ENCODE data around the gene BEST2.

BEST2 gene

DNA sequence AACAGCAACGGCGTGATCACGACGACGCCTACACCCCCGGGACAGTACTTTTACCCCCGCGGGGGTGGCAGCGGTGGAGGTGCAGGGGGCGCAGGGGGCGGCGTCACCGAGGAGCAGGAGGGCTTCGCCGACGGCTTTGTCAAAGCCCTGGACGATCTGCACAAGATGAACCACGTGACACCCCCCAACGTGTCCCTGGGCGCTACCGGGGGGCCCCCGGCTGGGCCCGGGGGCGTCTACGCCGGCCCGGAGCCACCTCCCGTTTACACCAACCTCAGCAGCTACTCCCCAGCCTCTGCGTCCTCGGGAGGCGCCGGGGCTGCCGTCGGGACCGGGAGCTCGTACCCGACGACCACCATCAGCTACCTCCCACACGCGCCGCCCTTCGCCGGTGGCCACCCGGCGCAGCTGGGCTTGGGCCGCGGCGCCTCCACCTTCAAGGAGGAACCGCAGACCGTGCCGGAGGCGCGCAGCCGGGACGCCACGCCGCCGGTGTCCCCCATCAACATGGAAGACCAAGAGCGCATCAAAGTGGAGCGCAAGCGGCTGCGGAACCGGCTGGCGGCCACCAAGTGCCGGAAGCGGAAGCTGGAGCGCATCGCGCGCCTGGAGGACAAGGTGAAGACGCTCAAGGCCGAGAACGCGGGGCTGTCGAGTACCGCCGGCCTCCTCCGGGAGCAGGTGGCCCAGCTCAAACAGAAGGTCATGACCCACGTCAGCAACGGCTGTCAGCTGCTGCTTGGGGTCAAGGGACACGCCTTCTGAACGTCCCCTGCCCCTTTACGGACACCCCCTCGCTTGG lies 40.7 kb downstream of the BEST2 start:
- Histone ChIP-seq H2AFZ (ENCODE audit: low read length) (no peak overlapping the region), H3K27ac (ENCODE audit: low read depth, low read length, poor library complexity, severe bottlenecking) (peak overlapping the region; percentile 87), H3K9me3 (ENCODE audit: low read length) (no peaks in the 10 kb centered on the region), H3K4me2 (ENCODE audit: low read length) (peak overlapping the region; percentile 77), H3K79me2 (ENCODE audit: insufficient read depth, low read length) (no peaks in the 10 kb centered on the region), H3K9ac (ENCODE audit: low read length) (peak overlapping the region; percentile 77), H3K9me2 (ENCODE audit: low read depth, low read length) (no peaks in the 10 kb centered on the region), H3K36me3 (ENCODE audit: insufficient read depth, low read length) (no peaks in the 10 kb centered on the region; the same call in 1 of the 2 replicates), H3K27me3 (ENCODE audit: insufficient read depth, low read length) (no peaks in the 10 kb centered on the region), H3K4me1 (ENCODE audit: insufficient read depth, low read length, severe bottlenecking) (peaks cover 44% of the 10 kb centered on the region), H4K20me1 (ENCODE audit: insufficient read depth, low read length) (no peaks in the 10 kb centered on the region), H3K4me3 (ENCODE audit: low read depth, low read length, poor library complexity, severe bottlenecking) (peak overlapping the region; percentile 76), H3F3A (ENCODE audit: insufficient read depth, low read length) (no peaks in the 10 kb centered on the region)
- TF ChIP-seq EZH2 (IDR thresholded peaks at IDR 0.05; ENCODE audit: borderline replicate concordance, low read length) = no peak
- TF ChIP-seq, protein P1, sequence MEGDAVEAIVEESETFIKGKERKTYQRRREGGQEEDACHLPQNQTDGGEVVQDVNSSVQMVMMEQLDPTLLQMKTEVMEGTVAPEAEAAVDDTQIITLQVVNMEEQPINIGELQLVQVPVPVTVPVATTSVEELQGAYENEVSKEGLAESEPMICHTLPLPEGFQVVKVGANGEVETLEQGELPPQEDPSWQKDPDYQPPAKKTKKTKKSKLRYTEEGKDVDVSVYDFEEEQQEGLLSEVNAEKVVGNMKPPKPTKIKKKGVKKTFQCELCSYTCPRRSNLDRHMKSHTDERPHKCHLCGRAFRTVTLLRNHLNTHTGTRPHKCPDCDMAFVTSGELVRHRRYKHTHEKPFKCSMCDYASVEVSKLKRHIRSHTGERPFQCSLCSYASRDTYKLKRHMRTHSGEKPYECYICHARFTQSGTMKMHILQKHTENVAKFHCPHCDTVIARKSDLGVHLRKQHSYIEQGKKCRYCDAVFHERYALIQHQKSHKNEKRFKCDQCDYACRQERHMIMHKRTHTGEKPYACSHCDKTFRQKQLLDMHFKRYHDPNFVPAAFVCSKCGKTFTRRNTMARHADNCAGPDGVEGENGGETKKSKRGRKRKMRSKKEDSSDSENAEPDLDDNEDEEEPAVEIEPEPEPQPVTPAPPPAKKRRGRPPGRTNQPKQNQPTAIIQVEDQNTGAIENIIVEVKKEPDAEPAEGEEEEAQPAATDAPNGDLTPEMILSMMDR (IDR thresholded peaks at IDR 0.05; ENCODE audit: low read length) = no peak

DNA sequence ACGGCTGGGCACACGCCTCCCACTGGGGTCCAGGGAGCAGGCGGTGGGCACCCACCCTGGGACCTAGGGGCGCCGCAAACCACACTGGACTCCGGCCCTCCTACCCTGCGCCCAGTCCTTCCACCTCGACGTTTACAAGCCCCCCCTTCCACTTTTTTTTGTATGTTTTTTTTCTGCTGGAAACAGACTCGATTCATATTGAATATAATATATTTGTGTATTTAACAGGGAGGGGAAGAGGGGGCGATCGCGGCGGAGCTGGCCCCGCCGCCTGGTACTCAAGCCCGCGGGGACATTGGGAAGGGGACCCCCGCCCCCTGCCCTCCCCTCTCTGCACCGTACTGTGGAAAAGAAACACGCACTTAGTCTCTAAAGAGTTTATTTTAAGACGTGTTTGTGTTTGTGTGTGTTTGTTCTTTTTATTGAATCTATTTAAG lies 41.3 kb downstream of the BEST2 start:
- Histone ChIP-seq H3K4me2 (ENCODE audit: low read length) (peak overlapping the region; percentile 77), H3K9me2 (ENCODE audit: low read depth, low read length) (no peaks in the 10 kb centered on the region), H3K4me1 (ENCODE audit: insufficient read depth, low read length, severe bottlenecking) (peaks cover 44% of the 10 kb centered on the region), H3K36me3 (ENCODE audit: insufficient read depth, low read length) (no peaks in the 10 kb centered on the region; the same call in 1 of the 2 replicates), H3K9me3 (ENCODE audit: low read length) (no peaks in the 10 kb centered on the region), H3K4me3 (ENCODE audit: low read depth, low read length, poor library complexity, severe bottlenecking) (peak overlapping the region; percentile 76), H3K9ac (ENCODE audit: low read length) (peak overlapping the region; percentile 77), H4K20me1 (ENCODE audit: insufficient read depth, low read length) (no peaks in the 10 kb centered on the region), H2AFZ (ENCODE audit: low read length) (no peak overlapping the region), H3F3A (ENCODE audit: insufficient read depth, low read length) (no peaks in the 10 kb centered on the region), H3K27me3 (ENCODE audit: insufficient read depth, low read length) (no peaks in the 10 kb centered on the region), H3K27ac (ENCODE audit: low read depth, low read length, poor library complexity, severe bottlenecking) (peak overlapping the region; percentile 87), H3K79me2 (ENCODE audit: insufficient read depth, low read length) (no peaks in the 10 kb centered on the region)
- TF ChIP-seq, protein P1 (IDR thresholded peaks at IDR 0.05; ENCODE audit: low read length) = no peak
- TF ChIP-seq EZH2 (IDR thresholded peaks at IDR 0.05; ENCODE audit: borderline replicate concordance, low read length) = no peak

DNA sequence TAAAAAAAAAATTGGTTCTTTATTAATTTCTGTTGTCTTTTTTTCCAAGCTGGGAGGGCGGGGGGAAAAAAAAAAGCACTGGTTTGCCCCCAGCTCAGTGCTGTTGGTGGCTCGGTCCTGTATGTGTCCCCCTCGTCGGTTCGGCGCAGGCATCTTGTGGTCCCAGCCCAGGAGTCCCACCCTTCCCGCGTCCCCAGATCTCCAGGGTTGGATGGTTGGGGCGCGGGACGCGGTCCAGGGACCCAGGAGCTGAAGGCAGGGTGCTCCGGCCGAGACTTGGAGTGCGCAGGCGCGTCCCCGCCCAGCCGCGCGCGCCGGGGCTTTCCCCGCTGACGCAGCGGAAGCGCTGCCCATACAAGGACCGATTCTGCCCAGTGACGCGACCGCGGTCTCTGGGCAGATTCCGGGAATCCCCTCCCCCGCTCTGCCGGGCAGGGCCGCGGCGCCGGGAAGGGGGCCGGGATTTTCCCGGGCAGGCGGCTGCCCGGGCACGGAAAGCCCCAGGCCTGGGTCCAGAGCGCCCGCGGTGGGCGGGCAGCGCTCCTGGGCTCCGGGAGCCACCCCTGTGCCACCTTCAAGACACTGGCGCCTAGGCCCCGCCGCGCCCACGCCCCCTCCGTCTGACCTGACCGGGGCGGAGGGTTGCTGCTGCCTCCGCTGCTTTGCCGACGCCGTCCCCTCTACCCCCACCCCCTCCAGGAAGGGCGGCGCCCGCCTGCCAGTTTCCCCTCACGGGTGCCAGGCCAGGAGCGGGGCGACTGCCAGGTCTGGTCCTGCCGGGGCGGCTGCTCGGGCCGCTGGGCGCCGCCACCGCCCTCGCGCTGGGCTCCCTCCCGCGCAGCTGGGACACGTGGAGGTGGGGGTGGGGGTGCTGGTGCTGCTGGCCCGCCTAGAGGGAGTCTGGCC lies 42.0 kb downstream of the BEST2 start:
- TF ChIP-seq, protein P1 (IDR thresholded peaks at IDR 0.05; ENCODE audit: low read length) = no peak
- TF ChIP-seq EZH2 (IDR thresholded peaks at IDR 0.05; ENCODE audit: borderline replicate concordance, low read length) = no peak
- no peaks in the 10 kb centered on the region for H3K79me2 ChIP-seq (ENCODE audit: insufficient read depth, low read length)
- no peaks in the 10 kb centered on the region for H3K9me3 ChIP-seq (ENCODE audit: low read length)
- no peaks in the 10 kb centered on the region for H4K20me1 ChIP-seq (ENCODE audit: insufficient read depth, low read length)
- H3K36me3 ChIP-seq (ENCODE audit: insufficient read depth, low read length) = peaks cover 1% of the 10 kb centered on the region; the same call in 1 of the 2 replicates
- H3K9ac ChIP-seq (ENCODE audit: low read length) = peak overlapping the region; percentile 77
- no peaks in the 10 kb centered on the region for H3F3A ChIP-seq (ENCODE audit: insufficient read depth, low read length)
- no peaks in the 10 kb centered on the region for H3K27me3 ChIP-seq (ENCODE audit: insufficient read depth, low read length)
- H3K9me2 ChIP-seq (ENCODE audit: low read depth, low read length) = no peaks in the 10 kb centered on the region
- H3K27ac ChIP-seq (ENCODE audit: low read depth, low read length, poor library complexity, severe bottlenecking) = peak overlapping the region; percentile 87
- no peak overlapping the region for H2AFZ ChIP-seq (ENCODE audit: low read length)
- H3K4me2 ChIP-seq (ENCODE audit: low read length) = peak overlapping the region; percentile 77
- peak overlapping the region; percentile 76 for H3K4me3 ChIP-seq (ENCODE audit: low read depth, low read length, poor library complexity, severe bottlenecking)
- peaks cover 38% of the 10 kb centered on the region for H3K4me1 ChIP-seq (ENCODE audit: insufficient read depth, low read length, severe bottlenecking)

Measured in OCI-LY1 (cell line).